NCI-H2081 (cell line): ENCODE data around the gene DHRS7B.
"Not testable (repeated sequence)": the region's sequence is repeated elsewhere in the genome, so short reads cannot be mapped to it uniquely, and the experiment has no call there.

ENCODE experiments used
- DNase-seq, 2 experiments: peaks; one replicate each; lab custom pipeline; 2025; lab: John Stamatoyannopoulos, UW

DHRS7B gene

DNA sequence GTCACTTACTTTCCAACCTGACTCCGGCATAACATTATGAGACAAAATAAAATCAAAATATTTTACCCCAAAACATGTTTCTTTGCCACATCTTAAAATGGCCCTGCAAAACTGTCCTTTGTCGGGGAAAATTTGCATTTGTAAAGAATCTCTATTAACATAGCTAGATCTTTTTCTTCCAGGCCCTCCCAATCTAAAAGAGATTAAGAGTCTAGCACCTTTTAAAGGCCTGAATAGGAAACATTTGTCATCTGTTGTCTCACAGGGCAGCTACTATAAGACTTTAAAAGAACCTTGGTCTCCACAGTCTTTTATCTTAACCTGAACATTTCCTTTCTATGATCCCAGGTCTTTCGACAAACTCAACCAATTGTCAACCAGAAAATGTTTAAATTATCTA lies 18.1 kb upstream of the DHRS7B start:
- DNase-seq: no peak

DNA sequence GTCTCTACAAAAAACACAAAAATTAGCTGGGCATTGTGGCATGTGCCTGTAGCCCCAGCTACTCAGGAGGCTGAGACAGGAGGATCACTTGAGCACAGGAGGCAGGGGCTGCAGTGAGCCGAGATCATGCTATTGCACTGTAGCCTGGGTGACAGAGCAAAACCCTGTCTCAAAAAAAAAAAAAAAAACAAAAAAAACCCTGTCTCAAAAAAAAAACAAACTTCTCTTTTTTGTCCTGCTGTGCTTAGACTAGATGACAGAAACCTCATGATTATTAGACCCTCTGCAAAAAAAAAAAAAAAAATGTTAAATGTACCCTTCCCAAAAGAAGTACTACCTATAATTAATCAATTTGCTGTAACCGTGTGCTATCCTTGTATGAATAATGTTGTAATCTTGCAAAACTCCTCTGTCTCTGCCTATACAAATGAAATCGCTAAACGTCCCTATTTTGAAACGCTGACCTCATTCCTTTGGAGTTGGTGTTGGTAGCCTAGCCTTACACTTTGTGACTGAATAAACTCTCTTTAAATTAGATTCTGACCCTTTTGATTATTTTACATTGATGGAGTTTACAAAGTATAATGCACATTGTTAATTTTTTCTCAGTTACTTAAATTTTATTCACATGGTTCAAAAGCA lies 13.6 kb upstream of the DHRS7B start:
- no peak for DNase-seq

DNA sequence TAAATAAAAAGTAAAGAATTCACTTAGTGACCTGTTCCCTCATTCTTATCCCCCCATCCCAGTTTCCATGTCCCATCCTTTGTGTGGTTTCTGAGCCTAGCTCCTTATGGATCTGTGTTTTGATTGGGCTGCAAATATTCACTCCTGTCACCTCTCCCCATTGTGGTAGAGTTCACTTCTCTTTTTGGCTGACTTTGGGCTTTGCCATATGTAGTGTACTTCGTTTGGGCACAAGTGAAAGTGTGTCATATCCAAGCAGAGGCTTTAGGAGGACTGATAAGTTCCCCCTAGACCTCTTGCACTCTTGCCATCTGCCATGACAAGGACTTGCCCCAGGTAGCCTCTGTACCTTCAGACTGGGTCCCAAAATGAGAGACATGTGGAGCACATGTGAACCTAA lies 13.0 kb upstream of the DHRS7B start:
- no peak for DNase-seq

DNA sequence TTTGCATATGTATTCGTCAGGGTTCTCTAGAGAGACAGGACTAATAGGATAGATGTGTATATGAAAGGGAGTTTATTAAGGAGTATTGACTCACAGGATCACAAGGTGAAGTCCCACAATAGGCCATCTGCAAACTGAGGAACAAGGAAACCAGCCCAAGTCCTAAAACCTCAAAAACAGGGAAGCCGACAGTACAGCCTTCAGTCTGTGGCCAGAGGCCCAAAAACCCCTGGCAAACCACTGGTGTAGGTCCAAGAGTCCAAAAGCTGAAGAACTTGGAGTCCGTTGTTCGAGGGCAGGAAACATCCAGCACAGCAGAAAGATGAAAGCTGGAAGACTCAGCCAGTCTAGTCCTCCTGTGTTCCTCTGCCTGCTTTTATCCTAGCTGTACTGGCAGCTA lies 12.0 kb upstream of the DHRS7B start:
- not testable (repeated sequence) for DNase-seq

DNA sequence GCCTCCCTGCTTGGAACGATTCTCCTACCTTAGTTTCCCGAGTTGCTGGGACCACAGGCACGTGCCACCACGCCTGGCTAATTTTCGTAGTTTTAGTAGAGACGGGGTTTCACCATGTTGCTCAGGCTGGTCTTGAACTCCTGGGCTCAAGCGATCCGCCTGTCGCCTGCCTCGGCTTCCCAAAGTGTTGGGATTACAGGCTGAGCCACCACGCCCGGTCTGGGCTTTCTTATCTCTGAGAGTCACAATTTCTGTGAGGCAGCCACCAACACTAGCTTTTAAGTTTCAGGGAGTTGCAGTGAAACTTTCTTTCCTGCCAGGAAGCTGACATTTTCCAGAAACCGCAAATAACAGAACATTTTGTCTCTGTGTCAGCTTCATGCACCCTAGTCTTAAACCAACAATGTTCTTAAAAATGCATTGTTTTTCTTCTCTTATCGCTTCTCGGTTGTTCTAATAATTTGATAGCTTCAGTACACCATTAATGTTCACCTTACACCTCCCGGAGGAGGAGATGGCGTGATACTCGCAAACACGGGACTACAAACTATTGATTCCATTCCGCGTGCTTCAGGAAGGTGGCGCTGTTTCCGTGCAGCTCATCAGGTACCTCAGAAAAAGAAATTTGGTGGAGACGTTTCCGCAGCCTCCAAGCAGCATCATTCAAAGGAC lies 7.4 kb upstream of the DHRS7B start:
- peak; percentile 45 to 62 for DNase-seq

DNA sequence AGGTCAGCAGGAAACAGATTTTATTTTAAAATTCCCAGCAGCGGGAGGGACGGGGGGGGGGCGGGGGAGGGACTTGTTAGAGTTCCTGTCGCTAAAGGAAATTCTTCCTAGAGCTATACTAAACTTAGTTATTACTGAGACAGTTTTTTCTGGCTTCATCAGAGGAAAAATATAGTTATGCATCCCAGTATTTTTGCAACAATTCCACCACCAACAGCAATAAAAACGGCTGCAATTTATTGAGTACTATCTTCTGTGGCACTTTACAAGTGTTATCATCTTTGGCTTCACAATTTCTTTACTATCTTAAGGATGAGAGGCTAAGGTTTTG lies 6.9 kb upstream of the DHRS7B start:
- DNase-seq: no peak

DNA sequence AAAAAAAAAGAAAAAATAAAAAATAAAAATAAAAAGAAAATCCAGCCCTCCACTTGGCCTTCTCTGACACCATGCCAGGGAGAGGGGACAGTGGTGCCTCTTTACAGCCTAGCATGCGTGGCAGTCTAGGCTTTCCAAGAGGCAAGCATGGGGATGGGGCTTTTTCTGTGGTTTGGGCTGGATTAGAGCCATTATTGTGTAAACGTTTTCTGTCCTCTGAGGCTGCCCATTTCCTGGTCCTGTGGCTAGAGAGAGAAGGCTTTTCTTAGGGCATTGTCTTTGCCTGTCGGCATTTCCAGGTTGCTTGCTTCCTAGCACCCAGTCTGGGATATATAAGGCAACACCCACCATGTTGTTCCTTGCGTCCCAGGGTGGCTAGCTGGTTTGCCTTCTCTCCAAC lies 2.7 kb upstream of the DHRS7B start:
- no peak for DNase-seq

DNA sequence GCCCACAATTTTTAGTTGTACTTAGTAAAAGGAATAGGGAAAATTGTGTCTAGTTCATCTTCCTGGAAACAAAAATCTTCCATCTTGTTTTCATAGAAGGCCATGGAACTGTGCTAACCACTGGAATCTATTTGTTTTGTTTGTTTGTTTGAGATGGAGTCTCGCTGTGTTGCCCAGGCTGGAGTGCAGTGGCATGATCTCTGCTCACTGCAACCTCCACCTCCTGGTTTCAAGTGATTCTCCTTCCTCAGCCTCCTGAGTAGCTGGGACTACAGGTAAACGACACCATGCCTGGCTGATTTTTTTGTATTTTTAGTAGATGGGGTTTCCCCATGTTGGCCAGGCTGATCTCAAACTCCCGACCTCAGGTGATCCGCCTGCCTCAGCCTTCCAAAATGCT lies 2.2 kb upstream of the DHRS7B start:
- DNase-seq: not testable (repeated sequence)

DNA sequence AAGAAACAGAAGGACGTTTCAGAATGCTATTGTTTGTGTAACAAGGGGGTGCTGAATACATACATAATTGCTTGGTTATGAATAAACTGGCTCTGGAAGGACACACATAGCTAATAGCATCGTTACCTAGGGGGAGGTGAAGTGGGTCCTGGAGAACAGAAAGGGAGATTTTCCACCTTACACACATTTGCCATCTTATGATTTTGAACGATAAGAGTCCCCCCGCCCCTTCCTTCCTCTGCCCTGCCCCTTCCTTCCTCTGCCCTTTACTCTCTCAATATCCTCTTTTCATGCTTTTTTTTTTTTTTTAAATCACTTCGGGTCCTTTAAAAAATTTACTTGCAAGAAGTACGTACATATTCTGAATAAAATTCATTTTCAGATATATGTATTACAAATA lies 902 bp upstream of the DHRS7B start:
- no peak for DNase-seq

DNA sequence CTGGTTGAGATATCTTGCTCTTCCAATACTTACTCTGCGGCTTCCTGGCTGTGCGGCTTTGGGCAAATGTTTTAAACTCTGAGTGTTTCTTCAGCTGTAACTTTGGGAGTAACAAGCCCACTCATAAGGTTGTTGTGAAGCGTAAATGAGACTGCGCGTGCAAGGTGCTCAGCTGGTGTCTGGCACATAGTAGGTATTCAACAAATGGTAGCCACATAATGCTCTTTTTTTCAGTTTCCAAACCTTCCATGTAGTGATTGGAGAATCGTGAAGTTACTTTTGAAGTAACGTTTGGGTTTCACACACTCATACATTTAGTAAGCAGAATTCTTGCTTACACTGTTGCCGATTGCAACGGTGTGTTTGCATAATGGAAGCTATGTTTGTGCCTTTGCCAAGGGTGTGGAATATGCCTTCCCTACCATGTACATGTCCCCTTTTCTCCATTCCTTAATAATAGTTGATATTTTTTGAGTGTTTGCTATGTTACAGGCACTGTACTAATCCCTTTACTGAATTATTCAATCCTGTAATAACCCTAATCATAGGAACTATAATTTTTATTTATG lies 829 bp downstream of the DHRS7B start:
- DNase-seq: no peak

DNA sequence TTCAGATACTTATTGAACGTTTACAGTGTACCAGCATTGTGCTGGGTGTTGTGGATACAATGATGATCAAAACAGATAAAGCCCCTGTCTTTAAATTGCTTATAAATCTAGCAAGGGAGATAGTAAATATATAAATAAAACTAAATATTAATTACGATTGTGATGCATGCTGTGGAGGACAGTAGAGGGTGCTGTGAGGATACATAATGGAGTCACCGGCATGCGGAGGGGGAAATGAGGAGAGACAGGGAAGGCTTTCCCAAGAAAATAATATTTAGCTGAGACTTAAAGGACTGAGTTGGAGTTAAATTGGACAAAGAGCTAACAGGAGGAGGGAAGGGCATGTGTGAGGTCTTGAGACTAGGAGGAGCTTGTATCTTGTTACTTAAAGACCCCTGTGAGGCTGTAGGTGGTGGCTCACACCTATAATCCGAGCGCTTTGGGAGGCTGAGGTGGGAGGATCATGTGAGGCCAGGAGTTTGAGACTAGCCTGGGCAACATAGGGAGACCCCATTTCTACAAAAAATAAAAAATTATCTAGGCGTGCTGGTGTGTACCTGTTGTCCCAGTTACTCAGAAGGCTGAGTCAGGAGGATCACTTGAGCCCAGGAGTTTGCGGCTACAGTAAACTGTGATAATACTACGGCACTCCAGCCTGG lies 2.4 kb downstream of the DHRS7B start:
- peak in 1 of 2 experiments; percentile 15 for DNase-seq

DNA sequence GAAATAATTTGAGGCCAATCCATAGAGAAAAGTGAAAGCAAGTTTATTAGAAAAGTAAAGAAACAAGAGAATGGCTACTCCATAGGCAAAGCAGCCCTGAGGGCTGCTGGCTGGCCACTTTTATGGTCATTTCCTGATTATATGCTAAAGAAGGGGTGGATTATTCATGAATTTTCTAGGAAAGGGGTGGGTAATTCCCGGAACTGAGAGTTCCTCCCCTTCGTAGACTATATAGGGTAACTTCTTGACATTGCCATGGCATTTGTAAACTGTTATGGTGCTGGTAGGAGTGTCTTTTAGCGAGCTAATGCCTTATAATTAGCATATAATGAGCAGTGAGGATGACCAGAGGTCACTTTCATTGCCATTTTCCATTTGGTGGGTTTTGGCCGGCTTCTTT lies 4.4 kb downstream of the DHRS7B start:
- DNase-seq: no peak

DNA sequence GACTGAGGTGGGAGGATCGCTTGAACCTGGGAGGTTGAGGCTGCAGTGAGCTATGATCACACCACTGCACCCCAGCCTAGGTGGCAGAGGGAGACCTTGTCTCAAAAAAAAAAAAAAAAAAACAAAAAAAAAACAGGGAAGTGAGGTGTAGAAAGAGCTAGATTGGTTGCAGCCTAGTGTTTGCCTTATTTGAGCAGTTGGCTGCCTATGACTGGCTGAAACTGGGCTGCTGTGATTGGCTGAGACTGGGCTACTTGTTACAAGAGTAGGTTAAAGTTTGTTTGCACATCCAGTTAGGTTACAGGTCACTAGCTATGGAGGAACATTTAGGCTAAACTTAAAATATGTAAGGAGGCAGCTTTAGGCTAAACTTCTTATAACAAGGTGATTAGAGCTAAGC lies 5.7 kb downstream of the DHRS7B start:
- DNase-seq: no peak

DNA sequence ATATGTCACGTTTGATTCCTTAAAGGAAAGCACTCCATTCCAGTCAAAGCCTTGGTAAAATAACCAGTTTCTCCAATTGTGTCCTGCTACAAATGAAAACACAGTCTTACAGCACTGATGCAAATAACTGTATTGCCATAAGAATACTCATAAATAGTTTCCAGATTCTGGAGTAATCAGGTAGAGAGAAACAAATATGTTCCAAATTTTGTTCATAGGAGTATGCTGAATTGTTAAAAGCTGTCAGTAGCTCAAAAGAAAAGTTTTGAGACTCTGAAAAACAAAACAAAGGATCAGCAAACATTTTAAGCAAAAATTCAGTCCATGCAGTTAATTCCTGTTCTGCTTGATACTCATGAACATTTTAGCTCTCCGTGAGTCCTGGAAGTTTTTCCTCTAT lies 7.8 kb downstream of the DHRS7B start:
- DNase-seq: no peak

DNA sequence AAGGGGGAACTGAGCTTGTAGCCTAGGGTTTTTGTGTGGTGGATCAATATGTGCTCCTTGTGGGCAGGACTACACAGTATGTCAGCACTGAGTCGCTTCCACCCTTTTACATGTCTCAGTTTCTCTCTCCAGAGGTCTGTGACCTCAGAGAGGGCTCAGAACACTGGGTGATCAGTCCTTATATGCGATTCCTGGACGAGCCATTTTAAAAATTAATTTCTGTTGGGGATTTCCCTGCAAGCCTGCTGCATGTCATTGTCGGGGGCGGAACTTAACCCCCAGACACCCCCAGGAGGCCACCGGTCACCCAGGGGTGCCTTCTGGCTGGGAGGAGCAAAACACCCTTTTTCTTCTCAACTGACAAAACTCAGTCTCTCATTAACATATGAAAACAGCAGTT lies 14.1 kb downstream of the DHRS7B start:
- DNase-seq: no peak

DNA sequence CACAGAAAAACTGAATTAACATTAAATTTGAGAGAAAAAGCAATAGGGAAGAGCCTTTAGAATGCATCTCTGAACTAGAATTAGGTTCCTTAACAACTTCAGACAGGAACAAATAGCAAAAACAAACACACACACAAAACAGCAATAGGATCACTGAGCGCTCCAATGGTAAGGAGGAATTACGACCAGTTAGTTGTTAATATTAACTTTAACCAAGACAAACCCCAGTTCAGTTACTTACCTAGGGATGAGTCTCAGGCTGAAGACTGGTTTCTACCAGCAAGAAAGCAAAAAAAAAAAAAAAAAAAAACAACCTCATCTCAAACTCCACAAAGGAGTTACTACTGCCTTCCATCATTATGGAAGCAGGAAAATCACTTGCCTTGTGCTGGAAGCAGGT lies 14.6 kb downstream of the DHRS7B start:
- no peak for DNase-seq

DNA sequence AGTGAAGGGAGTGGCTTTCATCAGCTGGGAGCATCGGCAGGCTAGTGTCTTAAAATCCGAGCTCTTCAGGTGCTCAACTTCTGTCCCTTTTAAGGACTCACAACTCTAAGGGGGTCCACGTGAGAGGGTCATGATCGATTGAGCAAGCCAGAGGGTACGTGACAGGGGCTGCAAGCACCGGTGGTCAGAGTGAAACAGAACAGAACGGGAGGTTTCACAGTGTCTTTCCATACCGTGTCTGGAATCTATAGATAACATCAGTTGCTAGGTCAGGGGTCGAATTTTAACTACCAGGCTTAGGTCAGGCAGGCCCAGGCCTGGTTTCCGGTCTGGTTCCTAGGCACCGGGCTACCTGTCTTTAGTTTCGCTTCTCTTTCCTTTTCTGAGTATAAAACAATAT lies 15.3 kb downstream of the DHRS7B start:
- not testable (repeated sequence) for DNase-seq

DNA sequence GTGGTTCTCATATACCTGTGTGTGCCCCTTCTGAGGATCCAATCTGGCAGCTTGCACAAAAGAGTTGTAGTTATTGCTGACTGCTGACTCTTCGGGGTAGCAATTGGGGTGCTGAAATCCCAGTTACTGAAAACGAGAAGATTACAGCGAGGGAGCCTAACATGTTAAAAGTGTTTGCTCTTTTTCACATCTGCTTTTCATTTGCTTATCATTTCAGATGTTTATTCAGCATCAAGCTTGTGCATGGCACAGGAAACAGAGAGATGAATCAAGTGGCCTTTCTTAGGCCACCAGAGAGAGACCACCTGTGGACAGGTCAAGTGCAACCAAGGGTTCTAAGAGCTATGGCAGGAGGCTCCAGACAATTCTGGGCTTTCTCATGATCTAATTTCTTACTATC lies 16.9 kb downstream of the DHRS7B start:
- no peak for DNase-seq

DNA sequence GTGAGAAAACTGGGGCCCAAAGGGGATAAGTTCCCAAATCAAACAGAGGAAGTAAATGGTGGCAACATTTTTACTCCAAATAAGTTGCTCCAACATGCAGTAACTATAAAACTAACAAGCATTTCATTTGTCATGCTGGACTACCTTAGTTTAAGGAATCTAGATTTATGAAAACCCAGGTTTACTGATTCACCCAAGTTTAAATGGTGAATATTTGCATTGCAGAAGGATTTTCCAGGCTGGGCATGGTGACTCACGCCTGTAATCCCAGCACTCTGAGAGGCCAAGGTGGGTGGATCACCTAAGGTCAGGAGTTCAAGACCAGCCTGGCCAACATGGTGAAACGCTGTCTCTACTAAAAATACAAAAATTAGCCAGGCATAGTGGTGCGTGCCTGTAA lies 17.5 kb downstream of the DHRS7B start:
- DNase-seq: not testable (repeated sequence)

DNA sequence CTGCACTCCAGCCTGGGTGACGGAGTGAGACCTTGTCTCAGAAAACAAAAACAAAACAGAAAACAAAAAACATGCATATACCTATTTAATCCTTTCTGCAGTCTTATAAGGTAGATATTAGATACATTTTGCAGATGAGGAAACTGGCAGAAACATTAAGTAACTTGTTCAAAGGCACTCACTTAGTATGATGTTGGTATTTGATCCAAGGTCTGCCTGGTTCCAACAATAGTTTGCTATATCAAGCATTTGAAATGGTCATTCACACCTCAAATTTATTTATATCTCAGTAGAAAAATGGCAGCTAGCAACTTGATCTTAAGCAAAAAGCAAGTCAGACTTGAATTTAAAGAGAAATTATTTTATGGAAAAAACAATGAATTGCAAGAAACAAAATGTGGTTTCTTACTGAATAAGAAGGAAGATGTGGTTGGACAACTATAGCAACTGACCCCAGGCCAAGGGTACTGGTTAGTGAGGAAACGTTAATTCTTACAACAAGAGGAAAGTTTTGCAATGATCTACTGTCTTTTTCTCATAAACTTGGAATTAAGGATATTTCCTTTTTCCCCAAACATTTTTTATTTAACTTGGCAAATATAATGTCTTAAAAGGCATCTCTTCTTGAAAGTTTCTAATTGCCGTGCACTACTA lies 19.7 kb downstream of the DHRS7B start:
- DNase-seq: no peak

DNA sequence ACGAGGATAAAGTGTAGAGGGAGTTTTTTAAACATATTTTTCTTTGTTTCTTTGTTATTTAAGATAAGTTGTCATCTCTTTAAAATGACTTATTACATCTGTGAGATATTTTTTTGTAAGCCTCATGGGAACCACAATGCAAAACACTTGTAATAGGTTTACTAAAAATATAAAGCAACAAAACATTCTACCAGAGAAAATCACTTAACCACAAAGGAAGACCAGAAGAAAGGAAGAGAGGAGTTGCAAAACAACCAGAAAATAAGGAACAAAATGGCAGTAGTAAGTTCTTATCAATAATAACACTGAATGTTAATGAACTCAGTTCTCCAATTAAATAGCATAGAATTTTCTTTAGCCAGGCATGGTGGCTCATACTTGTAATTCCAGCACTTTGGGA lies 22.9 kb downstream of the DHRS7B start:
- no peak for DNase-seq

DNA sequence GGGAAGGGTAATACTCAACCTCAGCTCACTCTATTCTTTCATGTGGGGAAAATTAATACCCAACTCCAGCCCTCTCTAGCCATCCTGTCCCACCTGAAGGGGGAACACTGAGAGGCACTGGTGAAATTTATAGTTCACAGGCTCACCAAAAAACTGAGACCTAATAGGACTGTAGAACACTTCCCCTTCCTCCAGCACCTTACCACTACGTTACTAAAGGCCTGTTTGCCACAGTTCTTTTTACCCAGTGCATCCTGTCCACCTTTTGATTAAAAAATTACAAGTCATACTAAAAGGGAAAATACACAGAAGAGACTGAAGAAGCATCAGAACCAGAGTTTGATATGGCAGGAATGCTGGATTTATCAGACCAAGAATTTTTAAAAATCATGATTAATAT lies 26.0 kb downstream of the DHRS7B start:
- no peak for DNase-seq
